Measurements from ENCODE around the gene CALB2. TPM values are rescaled to one million over a fixed set of nuclear protein-coding genes. Genes with fewer than 3 reads are reported as not detected.

The CALB2 gene
- total and polyA plus RNA-seq, 2 of the 13 experiments (the other 11 are each of a cell fraction or from before 2014, with no cell fraction given): 0.37 to 0.40 TPM

GRCh38 chr16:71414038-71414437, 55.5 kb downstream of the CALB2 start (continued):
- TF ChIP-seq MTERF4 (CRISPR knock-in tag; IDR thresholded peaks at IDR 0.05): no peak
- TF ChIP-seq GLMP (CRISPR knock-in tag; IDR thresholded peaks at IDR 0.05; ENCODE audit: borderline replicate concordance): no peak
- TF ChIP-seq PHF21A (CRISPR knock-in tag; IDR thresholded peaks at IDR 0.05): no peak
- no peak for TF ChIP-seq JUN (CRISPR knock-in tag; IDR thresholded peaks at IDR 0.05)
- TF ChIP-seq DMTF1 (CRISPR knock-in tag; IDR thresholded peaks at IDR 0.05): no peak
- no peak for TF ChIP-seq ZFP36L1 (CRISPR knock-in tag; IDR thresholded peaks at IDR 0.05)

GRCh38 chr16:71421911-71422310, 63.4 kb downstream of the CALB2 start:
- CTCF ChIA-PET (ENCODE audit: low intra/inter-chr PET ratio, low total read pairs): interaction anchor here (1.2 to 2.0 kb wide), 2 partner anchors 9 to 78 kb away, joined by 3 to 23 read pairs; no protein-coding TSS in a partner anchor
- no TSS peak for BruUV-seq (replicated peaks)
- no peak overlapping the region for H3K4me2 ChIP-seq (ENCODE audit: low read depth, low read length)
- no peak overlapping the region for H2AFZ ChIP-seq (ENCODE audit: low read length)
- 45% methylated on average over 4 of the region's 4 CpGs for WGBS (ENCODE audit: low lambda C conversion rate)
- peaks cover 16% of the 10 kb centered on the region for H3K4me1 ChIP-seq (ENCODE audit: insufficient read depth, low read length)
- in situ Hi-C loops (cut with HindIII; ENCODE audit: extremely low pct_ligation_motif_present, low pct_unique_long_range_greater_than_20kb) (no loop called here), intact Hi-C loops (cut with micrococcal nuclease; ENCODE audit: unreplicated experiment) (loop anchor here (1.0 to 10.0 kb wide), 2 partner anchors 10 to 193 kb away; no protein-coding TSS in a partner anchor)
- no peaks in the 10 kb centered on the region for H3K79me2 ChIP-seq (ENCODE audit: insufficient read depth, low read length)
- peaks cover 2 to 29% of the 10 kb centered on the region in 2 experiments for H3K27me3 ChIP-seq (ENCODE audit: control insufficient read depth in 1 of 2, insufficient read depth in 2 of 2, low read length in 2 of 2)
- no peak for FAIRE-seq
- H3K27ac ChIP-seq (ENCODE audit: extremely low read length, insufficient read depth, low read length): no peak overlapping the region
- H4K20me1 ChIP-seq (ENCODE audit: insufficient read depth, low read length): no peaks in the 10 kb centered on the region
- no peaks in the 10 kb centered on the region for H3K36me3 ChIP-seq (replicated peaks in 1 of 2; ENCODE audit: control insufficient read depth in 1 of 2, insufficient read depth in 2 of 2, low read length in 2 of 2)
- no peaks in the 10 kb centered on the region for H3K9me3 ChIP-seq (ENCODE audit: low read length)
- POLR2A ChIA-PET: no interaction called here
- H3K4me3 ChIP-seq (replicated peaks in 1 of 3; ENCODE audit: insufficient read depth in 1 of 3, low read depth in 2 of 3, low read length in 3 of 3): no peak overlapping the region
- DNase-seq (ENCODE audit: low spot score): peak; percentile 58
- ATAC-seq: no peak
- H3K9ac ChIP-seq (ENCODE audit: insufficient read depth, low read depth, low read length): no peak overlapping the region
- TF ChIP-seq ZNF775 (CRISPR knock-in tag; IDR thresholded peaks at IDR 0.05; ENCODE audit: borderline replicate concordance) (no peak), REXO4 (CRISPR knock-in tag; IDR thresholded peaks at IDR 0.05; ENCODE audit: borderline replicate concordance) (no peak), SMARCC2 (IDR thresholded peaks at IDR 0.05) (no peak), MBD4 (IDR thresholded peaks at IDR 0.05; ENCODE audit: borderline replicate concordance, low read length) (no peak), SMYD3 (CRISPR knock-in tag; IDR thresholded peaks at IDR 0.05) (no peak), CCAR2 (optimal IDR thresholded peaks at IDR 0.05; ENCODE audit: low read depth, low read length) (no peak), ZSCAN29 (CRISPR knock-in tag; conservative IDR thresholded peaks at IDR 0.05) (no peak), FOXP1 (IDR thresholded peaks at IDR 0.05) (no peak), FOXP1 (CRISPR knock-in tag; IDR thresholded peaks at IDR 0.05) (no peak), JUND (CRISPR knock-in tag; IDR thresholded peaks at IDR 0.05) (no peak), ZNF780A (CRISPR knock-in tag; IDR thresholded peaks at IDR 0.05) (no peak), KDM2A (CRISPR knock-in tag; IDR thresholded peaks at IDR 0.05; ENCODE audit: borderline replicate concordance, low read depth) (peak; percentile 44; the same call in 1 of the 2 replicates), SMC3 (IDR thresholded peaks at IDR 0.05; ENCODE audit: low read length) (peak; percentile 51), LBX2 (CRISPR knock-in tag; IDR thresholded peaks at IDR 0.05; ENCODE audit: borderline replicate concordance) (no peak), BORCS8-MEF2B (CRISPR knock-in tag; IDR thresholded peaks at IDR 0.05) (0 out of 2 replicates have a peak, but pooled peaks have one; percentile 28), HIVEP1 (CRISPR knock-in tag; IDR thresholded peaks at IDR 0.05) (no peak)
